ENCODE results near the gene ATIC. TPM values are rescaled to one million over a fixed set of nuclear protein-coding genes. Genes with fewer than 3 reads are reported as not detected.
"Not testable (repeated sequence)": the region's sequence is repeated elsewhere in the genome, so short reads cannot be mapped to it uniquely, and the experiment has no call there.

The ATIC gene
- total RNA-seq, 3 donors from 2014 or later: 32.2 to 54.1 (median 33.0) TPM

GRCh38 chr2:215359576-215359922, 47.7 kb downstream of the ATIC start:
- intact Hi-C loops (cut with DNase I; ENCODE audit: low total_unique reads): no loop called here
- Histone ChIP-seq H3K9me3 (no peaks in the 10 kb centered on the region), H3K36me3 (no peaks in the 10 kb centered on the region), H3K27me3 (no peaks in the 10 kb centered on the region), H3K4me1 (no peaks in the 10 kb centered on the region), H3K4me3 (no peak overlapping the region), H3K27ac (no peak overlapping the region)
- TF ChIP-seq CTCF (IDR thresholded peaks at IDR 0.05) (no peak), POLR2A (IDR thresholded peaks at IDR 0.05) (no peak), POLR2AphosphoS5 (IDR thresholded peaks at IDR 0.05) (no peak)
- no peak for DNase-seq (ENCODE audit: low spot score in 2 of 2)

- H3K4me1 ChIP-seq; DNase-seq (ENCODE audit: low spot score in 2 of 2); H3K4me3 ChIP-seq; H3K27me3 ChIP-seq; H3K9me3 ChIP-seq; H3K27ac ChIP-seq; intact Hi-C loops (cut with DNase I; ENCODE audit: low total_unique reads); H3K36me3 ChIP-seq: not testable (repeated sequence)
Measured at GRCh38 chr2:215360059-215360458, 48.2 kb downstream of the ATIC start.

DNA sequence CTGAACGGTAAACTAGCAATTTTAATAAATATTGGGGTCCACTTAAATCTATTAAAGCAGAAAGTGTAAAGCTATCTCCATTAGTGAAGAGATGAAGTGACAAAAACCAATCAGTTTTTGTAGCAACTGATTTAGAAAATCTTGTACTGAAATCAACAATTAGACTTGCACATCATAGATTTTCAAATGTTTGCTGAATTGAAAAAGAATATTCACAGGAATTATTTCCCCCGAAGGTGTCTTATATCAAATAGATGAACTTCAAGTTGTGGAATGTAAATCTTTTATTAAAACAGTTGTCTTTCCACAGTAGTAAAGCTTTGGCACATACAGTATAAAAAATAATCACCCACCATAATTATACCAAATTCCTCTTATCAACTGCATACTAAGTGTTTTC, 48.7 kb downstream of the ATIC start:
- TF ChIP-seq POLR2AphosphoS5 (IDR thresholded peaks at IDR 0.05) (no peak), POLR2A (IDR thresholded peaks at IDR 0.05) (no peak), CTCF (IDR thresholded peaks at IDR 0.05) (no peak)
- Histone ChIP-seq H3K27me3 (no peaks in the 10 kb centered on the region), H3K9me3 (no peaks in the 10 kb centered on the region), H3K4me1 (no peaks in the 10 kb centered on the region), H3K36me3 (no peaks in the 10 kb centered on the region), H3K27ac (no peak overlapping the region), H3K4me3 (no peak overlapping the region)
- intact Hi-C loops (cut with DNase I; ENCODE audit: low total_unique reads): no loop called here
- no peak for DNase-seq (ENCODE audit: low spot score in 2 of 2)

DNA sequence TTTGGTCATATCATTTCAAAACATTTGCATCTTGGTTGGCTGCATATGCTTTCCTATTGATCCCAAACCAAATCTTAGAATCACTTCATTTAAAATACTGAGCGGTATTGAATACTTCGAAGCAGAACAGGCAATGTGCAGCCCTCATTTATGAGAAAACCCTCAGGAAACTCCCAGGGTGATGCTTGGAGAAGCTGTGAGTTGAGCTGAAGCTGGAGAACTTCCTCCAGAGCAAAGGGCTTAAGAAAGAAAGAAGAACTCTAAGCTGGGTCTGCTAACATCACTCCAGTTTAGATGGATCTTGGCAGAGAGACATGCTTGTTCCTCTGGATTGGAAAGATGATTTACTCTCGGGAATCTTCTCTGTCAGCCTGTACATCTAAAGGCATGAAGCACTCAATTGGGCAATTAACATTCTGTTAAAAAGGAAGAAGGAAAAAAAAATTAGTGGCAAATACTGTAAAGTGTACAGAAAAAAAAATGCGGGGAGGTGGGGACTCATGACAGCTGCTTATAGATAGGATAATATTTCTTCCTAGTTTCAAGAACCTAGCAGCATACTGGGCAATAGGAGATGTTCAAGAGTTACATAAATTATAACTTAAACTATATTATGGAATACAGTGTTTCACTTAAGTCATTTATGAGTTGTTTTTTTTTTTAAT, 49.5 kb downstream of the ATIC start:
- no peak for DNase-seq (ENCODE audit: low spot score in 2 of 2)
- intact Hi-C loops (cut with DNase I; ENCODE audit: low total_unique reads): no loop called here
- Histone ChIP-seq H3K4me1 (no peaks in the 10 kb centered on the region), H3K27me3 (no peaks in the 10 kb centered on the region), H3K36me3 (no peaks in the 10 kb centered on the region), H3K4me3 (no peak overlapping the region), H3K9me3 (no peaks in the 10 kb centered on the region), H3K27ac (no peak overlapping the region)
- TF ChIP-seq POLR2AphosphoS5 (IDR thresholded peaks at IDR 0.05) (no peak), CTCF (IDR thresholded peaks at IDR 0.05) (no peak), POLR2A (IDR thresholded peaks at IDR 0.05) (no peak)

GRCh38 chr2:215361876-215362561, 50.2 kb downstream of the ATIC start:
- no peak for TF ChIP-seq POLR2A (IDR thresholded peaks at IDR 0.05)
- no peaks in the 10 kb centered on the region for H3K27me3 ChIP-seq
- intact Hi-C loops (cut with DNase I; ENCODE audit: low total_unique reads): no loop called here
- no peak overlapping the region for H3K27ac ChIP-seq
- H3K36me3 ChIP-seq: no peaks in the 10 kb centered on the region
- no peaks in the 10 kb centered on the region for H3K4me1 ChIP-seq
- no peak overlapping the region for H3K4me3 ChIP-seq
- no peaks in the 10 kb centered on the region for H3K9me3 ChIP-seq
- DNase-seq (ENCODE audit: low spot score in 2 of 2): no peak

- H3K27ac ChIP-seq: no peak overlapping the region
- no peak for DNase-seq (ENCODE audit: low spot score in 2 of 2)
- no peaks in the 10 kb centered on the region for H3K4me1 ChIP-seq
- H3K9me3 ChIP-seq: no peaks in the 10 kb centered on the region
- H3K36me3 ChIP-seq: no peaks in the 10 kb centered on the region
- intact Hi-C loops (cut with DNase I; ENCODE audit: low total_unique reads): no loop called here
- H3K4me3 ChIP-seq: no peak overlapping the region
- TF ChIP-seq POLR2AphosphoS5 (IDR thresholded peaks at IDR 0.05) (no peak), POLR2A (IDR thresholded peaks at IDR 0.05) (no peak), CTCF (IDR thresholded peaks at IDR 0.05) (no peak)
- no peaks in the 10 kb centered on the region for H3K27me3 ChIP-seq
Measured at GRCh38 chr2:215362562-215362904, 50.7 kb downstream of the ATIC start.

Measured in breast epithelium (tissue), 4 donors.